GM12872 (cell line): ENCODE measurements around the gene GPRC5D.

Source experiments
- TF ChIP-seq, protein P1 (sequence below): IDR thresholded peaks from 3 replicates; pipeline ENCODE4 v1.5.1; 2011; ENCODE audit warnings: low read depth, mild to moderate bottlenecking, low read length, moderate library complexity; ENCODE audit not compliant: insufficient read depth

GPRC5D gene

GRCh38 chr12:12979126-12979525, 27.2 kb upstream of the GPRC5D start:
- TF ChIP-seq, protein P1, sequence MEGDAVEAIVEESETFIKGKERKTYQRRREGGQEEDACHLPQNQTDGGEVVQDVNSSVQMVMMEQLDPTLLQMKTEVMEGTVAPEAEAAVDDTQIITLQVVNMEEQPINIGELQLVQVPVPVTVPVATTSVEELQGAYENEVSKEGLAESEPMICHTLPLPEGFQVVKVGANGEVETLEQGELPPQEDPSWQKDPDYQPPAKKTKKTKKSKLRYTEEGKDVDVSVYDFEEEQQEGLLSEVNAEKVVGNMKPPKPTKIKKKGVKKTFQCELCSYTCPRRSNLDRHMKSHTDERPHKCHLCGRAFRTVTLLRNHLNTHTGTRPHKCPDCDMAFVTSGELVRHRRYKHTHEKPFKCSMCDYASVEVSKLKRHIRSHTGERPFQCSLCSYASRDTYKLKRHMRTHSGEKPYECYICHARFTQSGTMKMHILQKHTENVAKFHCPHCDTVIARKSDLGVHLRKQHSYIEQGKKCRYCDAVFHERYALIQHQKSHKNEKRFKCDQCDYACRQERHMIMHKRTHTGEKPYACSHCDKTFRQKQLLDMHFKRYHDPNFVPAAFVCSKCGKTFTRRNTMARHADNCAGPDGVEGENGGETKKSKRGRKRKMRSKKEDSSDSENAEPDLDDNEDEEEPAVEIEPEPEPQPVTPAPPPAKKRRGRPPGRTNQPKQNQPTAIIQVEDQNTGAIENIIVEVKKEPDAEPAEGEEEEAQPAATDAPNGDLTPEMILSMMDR, result no peak

DNA sequence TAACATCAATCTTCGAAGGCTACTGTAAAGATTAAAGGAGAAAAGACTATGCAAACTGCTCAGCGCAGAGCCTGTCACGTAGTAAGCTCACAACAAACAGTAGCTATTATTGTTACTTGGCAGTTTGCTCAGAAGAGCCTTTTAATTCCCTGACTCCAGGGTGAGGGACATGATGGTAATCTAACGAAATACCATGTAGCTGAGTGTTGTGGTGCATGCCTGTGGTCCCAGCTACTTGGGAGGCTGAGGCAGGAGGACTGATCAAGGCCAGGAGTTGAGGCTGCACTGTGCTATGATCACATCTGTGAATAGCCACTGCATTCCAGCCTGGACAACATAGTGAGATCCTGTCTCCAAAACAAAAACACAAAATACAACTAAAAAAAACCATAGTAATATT, 25.3 kb upstream of the GPRC5D start:
- TF ChIP-seq, protein P1, result no peak

GRCh38 chr12:12976366-12976765, 24.4 kb upstream of the GPRC5D start:
- TF ChIP-seq, protein P1, result no peak

DNA sequence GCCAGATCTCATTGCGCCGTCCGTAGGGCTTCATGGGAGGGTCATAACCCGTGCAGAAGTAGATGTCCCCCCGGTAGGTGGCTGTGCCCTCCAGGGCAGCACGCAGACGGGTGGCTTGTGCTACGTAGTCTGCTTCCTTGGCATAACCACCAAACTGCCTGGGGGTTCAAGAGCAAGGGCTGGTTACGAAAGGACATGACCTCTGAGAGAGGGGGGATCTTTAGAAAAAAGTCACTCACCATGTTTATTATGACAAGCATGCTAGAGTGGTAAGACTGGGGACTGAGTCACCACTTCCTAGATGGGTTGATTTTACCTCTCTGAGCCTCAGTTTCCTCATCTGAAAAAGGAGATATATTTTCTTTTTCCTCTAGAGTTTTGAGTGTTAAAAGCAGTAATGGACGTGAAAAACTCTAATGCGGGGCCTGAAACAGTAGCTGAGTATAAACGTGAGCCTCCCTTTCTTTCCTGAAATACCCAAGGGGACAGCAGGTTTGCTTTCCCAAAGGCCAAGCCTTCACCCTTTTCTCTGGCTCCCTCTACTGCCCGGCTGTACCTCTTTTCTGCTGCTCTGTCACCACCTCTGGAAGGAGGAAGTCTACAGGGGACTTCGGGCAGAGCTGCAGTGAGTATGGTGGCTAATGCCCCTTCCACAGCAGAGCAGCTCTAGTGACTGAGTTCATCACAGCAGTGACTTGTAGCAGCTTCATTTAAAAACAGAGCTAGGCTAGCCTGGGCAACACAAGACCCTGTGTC, 23.5 kb upstream of the GPRC5D start:
- TF ChIP-seq, protein P1, result peak; percentile 40; the same call in 1 of the 3 replicates

DNA sequence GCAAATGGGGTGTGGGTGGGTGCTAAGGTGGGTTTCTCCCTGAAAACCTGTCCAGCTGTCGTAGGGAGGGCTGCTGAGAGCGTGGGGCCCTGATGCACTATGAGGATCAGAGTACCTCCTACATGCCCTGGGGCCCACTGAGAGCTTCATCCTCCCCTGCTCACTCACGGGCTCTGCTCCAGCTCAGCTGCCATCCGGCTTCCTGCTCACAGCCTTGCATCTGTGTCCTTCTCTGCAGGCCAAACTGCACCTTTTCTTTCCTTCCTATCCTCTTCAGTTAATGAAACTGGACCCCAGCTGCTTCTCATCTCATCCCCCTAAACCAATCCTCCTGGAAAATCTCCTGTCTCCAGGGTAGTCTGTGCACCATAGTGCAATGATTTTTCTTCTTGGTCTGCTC, 22.2 kb upstream of the GPRC5D start:
- TF ChIP-seq, protein P1, result no peak

DNA sequence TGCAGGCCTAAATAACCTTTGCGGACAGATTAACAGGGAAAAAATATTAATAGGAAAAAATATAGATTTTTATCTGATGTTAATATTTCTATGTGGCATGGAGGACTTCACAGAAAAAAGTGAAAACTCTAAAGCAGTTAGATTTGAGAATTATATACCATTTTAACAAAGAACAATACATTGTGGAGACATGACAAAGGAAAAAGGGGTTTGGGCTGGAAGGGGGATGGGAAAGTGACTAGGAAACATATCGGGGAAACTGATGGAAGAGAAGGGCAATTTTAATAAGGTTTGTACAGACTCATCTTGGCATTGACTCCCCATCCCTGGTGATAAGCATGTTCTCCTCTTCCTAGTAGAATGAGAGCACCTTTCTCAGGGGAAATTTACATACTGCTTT, 21.0 kb upstream of the GPRC5D start:
- TF ChIP-seq, protein P1, result no peak

GRCh38 chr12:12965836-12966235, 13.9 kb upstream of the GPRC5D start:
- TF ChIP-seq, protein P1, result no peak
